GM12878 (cell line): ENCODE data around the gene COL2A1. TPM values are rescaled to one million over a fixed set of nuclear protein-coding genes. Genes with fewer than 3 reads are reported as not detected.

Experiments used
- ATAC-seq: fragments of 200-7000 bp; cut with Tn5 transposase; 3 replicates; pipeline ENCODE4 v1.9.1; 2020; ENCODE audit warnings: mild to moderate bottlenecking, moderate library complexity
- BruUV-seq: library from RNA; stranded (reverse); fragments of 400-500 nt; replicated peaks from 2 replicates; lab custom pipeline; 2021; lab: Mats Ljungman, UMichigan
- CTCF ChIA-PET: fragments of 300-600 bp; sonication (Branson Sonifier 250); formaldehyde crosslinking; extraction: SDS; loops from one replicate; lab custom pipeline; 2021; ENCODE audit warnings: inconsistent platforms; lab: Yijun Ruan, JAX
- POLR2A ChIA-PET: fragments of 350-600 bp; formaldehyde crosslinking; extraction: SDS; loops from one replicate; lab custom pipeline; 2021; ENCODE audit warnings: inconsistent platforms; lab: Charles Lee
- RAD21 ChIA-PET: fragments of 300-600 bp; sonication (Branson Sonifier 250); formaldehyde crosslinking; loops from one replicate; lab custom pipeline; 2023; ENCODE audit warnings: antibody characterized with exemption; ENCODE audit not compliant: unreplicated experiment; lab: Charles Lee
- SMC1A ChIA-PET: fragments of 300-600 bp; sonication (Branson Sonifier 250); formaldehyde crosslinking; loops from one replicate; lab custom pipeline; 2023; ENCODE audit not compliant: unreplicated experiment, uncharacterized antibody; lab: Charles Lee
- DNase-seq: peaks from one replicate; pipeline ENCODE4 v3.0.0-alpha.2; 2011; ENCODE audit warnings: low read depth, low spot score
- FAIRE-seq: peaks from 3 replicates; lab custom pipeline; 2011; peaks lifted over from hg19 to GRCh38; lab: Jason Lieb, UNC
- H2AFZ ChIP-seq: 2 replicates; pipeline ENCODE4 v1.6.0; 2011; ENCODE audit warnings: low read depth, low read length, control low read depth; ENCODE audit not compliant: control insufficient read depth
- H3K27ac ChIP-seq: 2 replicates; pipeline ENCODE4 v1.5.1; 2011; ENCODE audit warnings: control low read depth; ENCODE audit not compliant: control insufficient read depth, insufficient read depth
- H3K27me3 ChIP-seq, 2 experiments: replicated peaks in 1 of 2; 2 replicates each; pipeline versions ENCODE4 v1.6.0 to v1.6.1; 2011; ENCODE audit warnings: low read length in 1 of 2; ENCODE audit not compliant: control insufficient read depth in 2 of 2, insufficient read depth in 2 of 2
- H3K36me3 ChIP-seq, 2 experiments: 2 replicates each; pipeline ENCODE4 v1.5.1; 2011; ENCODE audit warnings: low read length in 1 of 2; ENCODE audit not compliant: control insufficient read depth in 2 of 2, insufficient read depth in 2 of 2
- H3K4me1 ChIP-seq: 2 replicates; pipeline ENCODE4 v1.6.1; 2011; ENCODE audit warnings: mild to moderate bottlenecking, low read length, moderate library complexity, mixed read lengths; ENCODE audit not compliant: control insufficient read depth, insufficient read depth
- H3K4me2 ChIP-seq: 2 replicates; pipeline ENCODE4 v1.6.0; 2011; ENCODE audit warnings: control low read depth; ENCODE audit not compliant: control insufficient read depth, insufficient read depth
- H3K4me3 ChIP-seq: fragments of 200-600 bp; sonication (generic); 2 replicates; pipeline ENCODE4 v1.5.1; 2016
- H3K79me2 ChIP-seq: 2 replicates; pipeline ENCODE4 v1.6.0; 2011; ENCODE audit warnings: low read length; ENCODE audit not compliant: control insufficient read depth, insufficient read depth
- H3K9ac ChIP-seq: 2 replicates; pipeline ENCODE4 v1.8.0; 2011; ENCODE audit warnings: low read length, control low read depth, mixed read lengths; ENCODE audit not compliant: control insufficient read depth, insufficient read depth
- H3K9me3 ChIP-seq: replicated peaks from 3 replicates; pipeline ENCODE4 v1.5.1; 2011; ENCODE audit warnings: mild to moderate bottlenecking, low read length; ENCODE audit not compliant: control insufficient read depth, insufficient read depth
- H4K20me1 ChIP-seq: 2 replicates; pipeline ENCODE4 v1.6.0; 2011; ENCODE audit not compliant: control insufficient read depth, insufficient read depth
- BACH1 ChIP-seq: fragments of 450-650 bp; IDR thresholded peaks from 2 replicates; pipeline ENCODE4 v1.6.1; 2017; ENCODE audit warnings: mild to moderate bottlenecking, borderline replicate concordance
- BCL11A ChIP-seq: IDR thresholded peaks from 2 replicates; pipeline ENCODE4 v1.6.1; 2011; ENCODE audit warnings: low read depth, low read length
- CBX3 ChIP-seq: fragments of 200-600 bp; sonication (generic); IDR thresholded peaks from 2 replicates; pipeline ENCODE4 v1.6.1; 2016; ENCODE audit warnings: low read depth, borderline replicate concordance
- CEBPZ ChIP-seq: fragments of 150-350 bp; IDR thresholded peaks from 2 replicates; pipeline ENCODE4 v1.6.1; 2016; ENCODE audit warnings: low read depth, low read length
- ESRRA ChIP-seq: IDR thresholded peaks from 2 replicates; pipeline ENCODE4 v1.6.1; 2012; ENCODE audit warnings: mild to moderate bottlenecking, low read length, improper control_type of control experiment
- GABPA ChIP-seq: IDR thresholded peaks from 2 replicates; pipeline ENCODE4 v1.6.1; 2014; ENCODE audit warnings: antibody characterized with exemption, low read depth, mild to moderate bottlenecking, inconsistent platforms
- GATAD2B ChIP-seq: fragments of 450-650 bp; conservative IDR thresholded peaks from 2 replicates; pipeline ENCODE4 v1.6.1; 2017; ENCODE audit warnings: low read depth, mild to moderate bottlenecking, moderate library complexity
- IRF3 ChIP-seq: fragments of 450-650 bp; IDR thresholded peaks from 2 replicates; pipeline ENCODE4 v1.6.1; 2014; ENCODE audit warnings: mild to moderate bottlenecking
- JUND ChIP-seq: IDR thresholded peaks from 2 replicates; pipeline ENCODE4 v1.6.1; 2012; ENCODE audit warnings: low read depth, mild to moderate bottlenecking, low read length, improper control_type of control experiment, moderate library complexity
- MXI1 ChIP-seq: fragments of 150-350 bp; IDR thresholded peaks from 2 replicates; pipeline ENCODE4 v1.6.1; 2011; ENCODE audit warnings: low read depth, mild to moderate bottlenecking, inconsistent platforms, low read length, improper control_type of control experiment
- SMAD5 ChIP-seq: IDR thresholded peaks from 2 replicates; pipeline ENCODE4 v1.6.1; 2016; ENCODE audit warnings: antibody characterized with exemption, low read depth
- SP1 ChIP-seq: IDR thresholded peaks from one replicate; pipeline ENCODE4 v1.6.1; 2011; ENCODE audit warnings: low read depth, low read length
- TCF7 ChIP-seq: IDR thresholded peaks from 2 replicates; pipeline ENCODE4 v1.6.1; 2014; ENCODE audit warnings: antibody characterized with exemption, borderline replicate concordance
- ZBTB33 ChIP-seq: fragments of 450-650 bp; IDR thresholded peaks from 2 replicates; pipeline ENCODE4 v1.6.1; 2017; ENCODE audit warnings: mild to moderate bottlenecking
- WGBS: methylation state at CpG from one replicate; pipeline ENCODE4 v1.1.6; 2016; ENCODE audit warnings: low lambda C conversion rate; ENCODE audit not compliant: insufficient replicate concordance, insufficient coverage; ENCODE audit errors: missing lambda C conversion rate; 5-methylcytosine and 5-hydroxymethylcytosine counted together
- in situ Hi-C: fragments of 300-500 bp; cut with MboI; formaldehyde crosslinking; loops from 9 replicates; pipeline ENCODE4 v1.14.3; 2018; ENCODE audit warnings: mixed read lengths
- intact Hi-C: fragments of 100-400 bp; cut with micrococcal nuclease; formaldehyde crosslinking; loops from one replicate; pipeline ENCODE4 v1.14.2; 2022; ENCODE audit not compliant: unreplicated experiment
- polyA plus RNA-seq, 11 experiments: library from polyadenylated mRNA; depleted of rRNA in 4 of 11; unstranded in 6 of 11; stranded (reverse) in 5 of 11; fragments of >200 nt; fragmentation: Nextera tagmentation in 4 of 11; fragmentation: Illumina TruSeq in 1 of 11; extraction: Ambion mirVana in 4 of 11; extraction: Trizol in 1 of 11; gene quantifications; 1 replicate in 1 of 11; 2 replicates in 10 of 11; pipeline versions ENCODE4 v1.2.1 to v1.2.3, GENCODE V29; 2011 to 2016; ENCODE audit warnings: inconsistent platforms in 2 of 11, missing spikeins in 2 of 11, low read depth in 1 of 11
- total RNA-seq, 4 experiments: library from RNA; depleted of rRNA in 3 of 4; stranded (reverse); fragments of >200 nt in 3 of 4; fragmentation: Illumina TruSeq in 1 of 4; extraction: Trizol in 1 of 4; gene quantifications; 2 replicates each; pipeline versions ENCODE4 v1.2.1 to v1.2.3, GENCODE V29; 2013 to 2021

COL2A1 gene
- total and polyA plus RNA-seq, 10 of the 15 experiments (the other 5 are each of a cell fraction or from before 2014, with no cell fraction given): 0.06 to 0.67 (median 0.19) TPM; not detected in 1

GRCh38 chr12:48045965-48046518 is 41.8 kb upstream of the COL2A1 start:
- no peak overlapping the region for H3K4me3 ChIP-seq
- no peaks in the 10 kb centered on the region for H3K4me1 ChIP-seq
- no peaks in the 10 kb centered on the region for H3K27me3 ChIP-seq
- H3K9me3 ChIP-seq: no peaks in the 10 kb centered on the region
- no peak overlapping the region for H3K27ac ChIP-seq
- H2AFZ ChIP-seq: no peak overlapping the region
- H3K36me3 ChIP-seq: peaks cover 2 to 21% of the 10 kb centered on the region in 2 experiments
- no peaks in the 10 kb centered on the region for H3K79me2 ChIP-seq
- RAD21 ChIA-PET: no interaction called here
- H4K20me1 ChIP-seq: no peaks in the 10 kb centered on the region
- no peak overlapping the region for H3K4me2 ChIP-seq
- TF ChIP-seq CBX3 (no peak), BACH1 (no peak), SMAD5 (no peak), GATAD2B (no peak), ZBTB33 (no peak), ESRRA (no peak), IRF3 (no peak), MXI1 (no peak), JUND (no peak), BCL11A (no peak), TCF7 (no peak), GABPA (no peak), CEBPZ (no peak), SP1 (no peak)
- no peak overlapping the region for H3K9ac ChIP-seq
- SMC1A ChIA-PET: interaction anchor here (1.5 kb wide), 1 partner anchor 57 kb away, joined by 4 read pairs; no protein-coding TSS in a partner anchor
- POLR2A ChIA-PET: interaction anchor here (0.5 kb wide), 1 partner anchor 161 kb away, joined by 3 read pairs; no protein-coding TSS in a partner anchor
- FAIRE-seq (no peak), DNase-seq (no peak), ATAC-seq (no peak)
- in situ Hi-C loops (no loop called here), intact Hi-C loops (no loop called here)
- CTCF ChIA-PET: no interaction called here
- 70% methylated on average over 2 of the region's 2 CpGs for WGBS
- no TSS peak for BruUV-seq
